Smooth muscle cell (in vitro differentiated cells): ENCODE results near the gene NRG3. TPM values are rescaled to one million over a fixed set of nuclear protein-coding genes. Genes with fewer than 3 reads are reported as not detected.
"Not testable (repeated sequence)": the region's sequence is repeated elsewhere in the genome, so short reads cannot be mapped to it uniquely, and the experiment has no call there.

ENCODE experiments used
- DNase-seq: peaks from one replicate; lab custom pipeline; 2025; ENCODE audit not compliant: unreplicated experiment; lab: John Stamatoyannopoulos, UW
- H2AFZ ChIP-seq: fragments of 200-600 bp; sonication (generic); 2 replicates; pipeline ENCODE4 v1.6.0; 2016; ENCODE audit warnings: antibody characterized with exemption, low read depth, mild to moderate bottlenecking
- H3F3A ChIP-seq: fragments of 200-600 bp; sonication (generic); 2 replicates; pipeline ENCODE4 v1.6.0; 2017; ENCODE audit warnings: antibody characterized with exemption, low read depth
- H3K27ac ChIP-seq: fragments of 200-600 bp; sonication (generic); 2 replicates; pipeline ENCODE4 v1.5.1; 2016; ENCODE audit warnings: low read depth, mild to moderate bottlenecking
- H3K27me3 ChIP-seq: fragments of 200-600 bp; sonication (generic); 2 replicates; pipeline ENCODE4 v1.6.1; 2016; ENCODE audit warnings: low read depth, mild to moderate bottlenecking
- H3K36me3 ChIP-seq: fragments of 200-600 bp; sonication (generic); 2 replicates; pipeline ENCODE4 v1.5.1; 2016; ENCODE audit warnings: low read depth
- H3K4me1 ChIP-seq: fragments of 200-600 bp; sonication (generic); 2 replicates; pipeline ENCODE4 v1.5.1; 2016; ENCODE audit warnings: low read depth
- H3K4me2 ChIP-seq: fragments of 200-600 bp; sonication (generic); 2 replicates; pipeline ENCODE4 v1.6.0; 2016; ENCODE audit warnings: mild to moderate bottlenecking
- H3K4me3 ChIP-seq: fragments of 200-600 bp; sonication (generic); 2 replicates; pipeline ENCODE4 v1.5.1; 2016; ENCODE audit warnings: mild to moderate bottlenecking
- H3K79me2 ChIP-seq: fragments of 200-600 bp; sonication (generic); 2 replicates; pipeline ENCODE4 v1.6.0; 2016; ENCODE audit warnings: low read depth, mild to moderate bottlenecking
- H3K9ac ChIP-seq: fragments of 200-600 bp; sonication (generic); 2 replicates; pipeline ENCODE4 v1.6.0; 2016; ENCODE audit warnings: low read depth
- H3K9me3 ChIP-seq: fragments of 200-600 bp; sonication (generic); replicated peaks from 2 replicates; pipeline ENCODE4 v1.5.1; 2016; ENCODE audit warnings: low read depth
- H4K20me1 ChIP-seq: fragments of 200-600 bp; sonication (generic); 2 replicates; pipeline ENCODE4 v1.6.0; 2016; ENCODE audit warnings: low read depth
- CTCF ChIP-seq: fragments of 200-600 bp; sonication (generic); IDR thresholded peaks from 2 replicates; pipeline ENCODE4 v1.5.1; 2017; ENCODE audit warnings: borderline replicate concordance, mild to moderate bottlenecking, antibody characterized with exemption; ENCODE audit not compliant: insufficient read depth, poor library complexity, severe bottlenecking
- WGBS: methylation state at CpG from one replicate; pipeline ENCODE4 v1.1.7; 2016; ENCODE audit warnings: low lambda C conversion rate; 5-methylcytosine and 5-hydroxymethylcytosine counted together
- polyA plus RNA-seq: library from polyadenylated mRNA; unstranded; fragments of >200 nt; fragmentation: Nextera tagmentation; extraction: Ambion mirVana; gene quantifications from 2 replicates; pipeline ENCODE4 v1.2.1, GENCODE V29; 2016
- total RNA-seq: library from RNA; depleted of rRNA; stranded (reverse); fragments of >200 nt; gene quantifications from 2 replicates; pipeline ENCODE4 v1.2.3, GENCODE V29; 2014

Gene NRG3
- total and polyA plus RNA-seq, 2 experiments from 2014 or later: 4.0 to 4.8 TPM

GRCh38 chr10:82038587-82038986 lies 163.6 kb downstream of the NRG3 start:
- H2AFZ ChIP-seq: no peak overlapping the region
- no peak overlapping the region for H3K4me3 ChIP-seq
- no peaks in the 10 kb centered on the region for H3F3A ChIP-seq
- H3K27me3 ChIP-seq: no peaks in the 10 kb centered on the region
- no peak for DNase-seq
- no peak overlapping the region for H3K4me2 ChIP-seq
- H3K36me3 ChIP-seq: no peaks in the 10 kb centered on the region
- no peaks in the 10 kb centered on the region for H4K20me1 ChIP-seq
- no peak overlapping the region for H3K9ac ChIP-seq
- no peaks in the 10 kb centered on the region for H3K4me1 ChIP-seq
- H3K79me2 ChIP-seq: no peaks in the 10 kb centered on the region
- H3K27ac ChIP-seq: no peak overlapping the region
- no peaks in the 10 kb centered on the region for H3K9me3 ChIP-seq
- TF ChIP-seq CTCF: no peak

DNA sequence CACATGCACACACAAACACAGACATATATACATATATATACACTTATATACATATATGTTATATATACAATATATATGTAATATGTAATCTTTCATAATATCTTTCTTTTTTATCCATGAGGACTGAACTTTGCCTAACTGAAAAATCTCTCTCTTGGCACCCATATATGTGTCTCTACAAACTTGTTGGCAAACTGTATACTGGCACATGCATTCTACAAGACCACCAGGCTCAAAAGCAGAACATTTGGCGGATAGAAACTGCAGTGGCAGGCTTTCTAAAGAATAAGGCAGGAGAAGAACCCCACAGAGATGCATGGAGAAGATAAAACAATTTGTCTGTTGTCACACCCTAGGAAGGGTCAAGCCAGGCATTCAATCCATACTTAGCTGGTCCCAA lies 165.3 kb downstream of the NRG3 start:
- Histone ChIP-seq H3K79me2 (no peaks in the 10 kb centered on the region), H2AFZ (no peak overlapping the region), H3K4me3 (no peak overlapping the region), H3K9me3 (no peaks in the 10 kb centered on the region), H3K4me2 (no peak overlapping the region), H3K27me3 (no peaks in the 10 kb centered on the region), H3K9ac (no peak overlapping the region), H3K4me1 (no peaks in the 10 kb centered on the region), H3K36me3 (no peaks in the 10 kb centered on the region), H4K20me1 (no peaks in the 10 kb centered on the region), H3K27ac (no peak overlapping the region), H3F3A (no peaks in the 10 kb centered on the region)
- no peak for DNase-seq
- WGBS: 96% methylated on average over 1 of the region's 1 CpG
- TF ChIP-seq CTCF: no peak

- no peak for TF ChIP-seq CTCF
- H3K4me2 ChIP-seq: no peak overlapping the region
- H3K79me2 ChIP-seq: no peaks in the 10 kb centered on the region
- H3K27ac ChIP-seq: no peak overlapping the region
- H2AFZ ChIP-seq: no peak overlapping the region
- no peaks in the 10 kb centered on the region for H3K4me1 ChIP-seq
- no peak overlapping the region for H3K9ac ChIP-seq
- WGBS: 87% methylated on average over 2 of the region's 2 CpGs
- no peaks in the 10 kb centered on the region for H3F3A ChIP-seq
- DNase-seq: no peak
- no peaks in the 10 kb centered on the region for H3K36me3 ChIP-seq
- H4K20me1 ChIP-seq: no peaks in the 10 kb centered on the region
- no peaks in the 10 kb centered on the region for H3K9me3 ChIP-seq
- no peaks in the 10 kb centered on the region for H3K27me3 ChIP-seq
- H3K4me3 ChIP-seq: no peak overlapping the region
Measured at GRCh38 chr10:82041018-82041417, 166.0 kb downstream of the NRG3 start.

DNA sequence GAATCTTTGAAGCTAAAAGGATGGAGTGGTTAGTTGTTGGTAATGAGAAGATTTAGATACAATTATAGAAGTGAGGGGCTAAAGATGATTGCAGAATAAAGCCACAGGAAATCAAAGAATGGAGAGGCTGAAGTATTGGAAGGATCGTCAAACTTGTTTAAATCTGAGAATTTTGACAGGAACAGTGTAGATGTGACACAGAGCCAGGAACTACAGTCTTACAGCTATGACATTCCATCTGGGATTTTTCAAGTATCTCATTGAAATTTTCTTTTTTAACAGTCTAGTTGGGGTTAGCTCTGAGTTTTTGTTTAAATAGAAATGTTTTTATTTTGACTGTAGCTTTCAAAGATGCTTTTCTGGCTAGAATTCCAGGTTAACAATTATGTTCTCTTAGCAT lies 181.4 kb downstream of the NRG3 start:
- Histone ChIP-seq H3K9ac (no peak overlapping the region), H3K27ac (no peak overlapping the region), H3K36me3 (no peaks in the 10 kb centered on the region), H3K4me1 (no peaks in the 10 kb centered on the region), H3K4me3 (no peak overlapping the region), H2AFZ (no peak overlapping the region), H4K20me1 (no peaks in the 10 kb centered on the region), H3K9me3 (no peaks in the 10 kb centered on the region), H3K79me2 (no peaks in the 10 kb centered on the region), H3K4me2 (no peak overlapping the region), H3F3A (no peaks in the 10 kb centered on the region), H3K27me3 (no peaks in the 10 kb centered on the region)
- DNase-seq: no peak
- WGBS: 80% methylated on average over 1 of the region's 1 CpG
- TF ChIP-seq CTCF: no peak

GRCh38 chr10:82067192-82067591 lies 192.2 kb downstream of the NRG3 start:
- not testable (repeated sequence) for H3K4me2 ChIP-seq, H2AFZ ChIP-seq, H3K79me2 ChIP-seq, H3K27me3 ChIP-seq, H3K4me3 ChIP-seq, H4K20me1 ChIP-seq, H3K27ac ChIP-seq, H3K9ac ChIP-seq, H3K9me3 ChIP-seq, H3K36me3 ChIP-seq, H3K4me1 ChIP-seq, DNase-seq, H3F3A ChIP-seq
- 86% methylated on average over 6 of the region's 6 CpGs for WGBS
